NCI-H446 treated with DMSO at 0.1 percent for 48 hours (cell line): ENCODE measurements around the gene FASTK.
"Not testable (repeated sequence)": the region's sequence is repeated elsewhere in the genome, so short reads cannot be mapped to it uniquely, and the experiment has no call there.

Experiments used
- DNase-seq: peaks from one replicate; lab custom pipeline; 2025; lab: John Stamatoyannopoulos, UW

Gene FASTK

GRCh38 chr7:151027728-151028130 is 52.9 kb downstream of the FASTK start:
- DNase-seq = not testable (repeated sequence)

- not testable (repeated sequence) for DNase-seq
Measured at GRCh38 chr7:151026771-151027727, 53.6 kb downstream of the FASTK start.
